PC-3 (cell line): ENCODE measurements around the gene KRTAP13-2. TPM values are rescaled to one million over a fixed set of nuclear protein-coding genes. Genes with fewer than 3 reads are reported as not detected.
A peak's percentile ranks its signal among the peaks of the same experiment; 100 is the strongest.

Source experiments
- ATAC-seq: fragments of 200-7000 bp; cut with Tn5 transposase; 2 replicates; pipeline ENCODE4 v1.9.1; 2020; ENCODE audit warnings: mild to moderate bottlenecking, moderate library complexity
- Bru-seq: library from RNA; stranded (reverse); fragments of 400-500 nt; gene quantifications from one replicate; lab custom pipeline; 2021; lab: Mats Ljungman, UMichigan
- BruChase-seq, 2 experiments: library from RNA; stranded (reverse); fragments of 400-500 nt; gene quantifications; one replicate each; lab custom pipeline; 2021; lab: Mats Ljungman, UMichigan
- BruUV-seq: library from RNA; stranded (reverse); fragments of 400-500 nt; replicated peaks from 2 replicates; lab custom pipeline; 2021; lab: Mats Ljungman, UMichigan
- CTCF ChIA-PET: fragments of 300-600 bp; sonication (Branson Sonifier 250); formaldehyde crosslinking; loops from one replicate; lab custom pipeline; 2022; ENCODE audit warnings: antibody characterized with exemption; lab: Charles Lee
- POLR2A ChIA-PET: fragments of 300-600 bp; sonication (Branson Sonifier 250); formaldehyde crosslinking; loops from one replicate; lab custom pipeline; 2022; ENCODE audit warnings: antibody characterized with exemption; ENCODE audit not compliant: unreplicated experiment; lab: Charles Lee
- DNase-seq: peaks from one replicate; pipeline ENCODE4 v3.0.0-alpha.2; 2015
- H2AFZ ChIP-seq: fragments of 300-600 bp; sonication (generic); 2 replicates; pipeline ENCODE4 v1.6.0; 2016; ENCODE audit warnings: antibody characterized with exemption, low read length
- H3F3A ChIP-seq: fragments of 300-600 bp; sonication (generic); one replicate; pipeline ENCODE4 v1.6.0; 2017; ENCODE audit warnings: antibody characterized with exemption, low read length, control low read depth, mild to moderate bottlenecking; ENCODE audit not compliant: unreplicated experiment
- H3K27ac ChIP-seq: fragments of 300-600 bp; sonication (generic); 2 replicates; pipeline ENCODE4 v1.5.1; 2016; ENCODE audit warnings: mild to moderate bottlenecking, low read length
- H3K27me3 ChIP-seq: fragments of 300-600 bp; sonication (generic); 2 replicates; pipeline ENCODE4 v1.6.1; 2016; ENCODE audit warnings: low read length, mixed read lengths
- H3K36me3 ChIP-seq: fragments of 300-600 bp; sonication (generic); 2 replicates; pipeline ENCODE4 v1.6.1; 2016; ENCODE audit warnings: low read depth, mixed run types, low read length, mixed read lengths
- H3K4me1 ChIP-seq: fragments of 300-600 bp; sonication (generic); 2 replicates; pipeline ENCODE4 v1.5.1; 2016; ENCODE audit warnings: low read length; ENCODE audit not compliant: insufficient read depth
- H3K4me2 ChIP-seq: fragments of 300-600 bp; sonication (generic); 2 replicates; pipeline ENCODE4 v1.6.0; 2016; ENCODE audit warnings: low read length
- H3K4me3 ChIP-seq: fragments of 300-600 bp; sonication (generic); 2 replicates; pipeline ENCODE4 v1.5.1; 2016; ENCODE audit warnings: mild to moderate bottlenecking, low read length, mixed read lengths
- H3K79me2 ChIP-seq: fragments of 300-600 bp; sonication (generic); 2 replicates; pipeline ENCODE4 v1.6.1; 2017; ENCODE audit warnings: low read length, mixed read lengths
- H3K9ac ChIP-seq: fragments of 300-600 bp; sonication (generic); 2 replicates; pipeline ENCODE4 v1.6.0; 2016; ENCODE audit warnings: mild to moderate bottlenecking, low read length
- H3K9me2 ChIP-seq: fragments of 300-600 bp; sonication (generic); replicated peaks from 2 replicates; pipeline ENCODE4 v1.6.1; 2016; ENCODE audit warnings: mixed run types, low read length, mixed read lengths
- H3K9me3 ChIP-seq: fragments of 300-600 bp; sonication (generic); 2 replicates; pipeline ENCODE4 v1.6.1; 2016; ENCODE audit warnings: low read length, mixed read lengths
- H4K20me1 ChIP-seq: fragments of 300-600 bp; sonication (generic); 2 replicates; pipeline ENCODE4 v1.6.1; 2016; ENCODE audit warnings: low read length, mixed read lengths
- EZH2 ChIP-seq: fragments of 300-600 bp; sonication (generic); IDR thresholded peaks from one replicate; pipeline ENCODE4 v1.6.1; 2017; ENCODE audit warnings: antibody characterized with exemption, mild to moderate bottlenecking, low read length; ENCODE audit not compliant: unreplicated experiment
- EZH2phosphoT487 ChIP-seq: fragments of 300-600 bp; sonication (generic); IDR thresholded peaks from 2 replicates; pipeline ENCODE4 v1.6.1; 2018; ENCODE audit warnings: mild to moderate bottlenecking, antibody characterized with exemption, low read length, borderline replicate concordance
- intact Hi-C: fragments of 100-400 bp; cut with micrococcal nuclease; formaldehyde crosslinking; loops from 2 replicates; pipeline ENCODE4 v1.9.0; 2023
- long read RNA-seq: library from polyadenylated mRNA; unstranded; transcript quantifications from one replicate; pipeline ENCODE4 v2.0.0, GENCODE V29; 2021; ENCODE audit not compliant: unreplicated experiment
- total RNA-seq: library from RNA; depleted of rRNA; stranded (reverse); fragments of >200 nt; gene quantifications from 2 replicates; pipeline ENCODE4 v1.2.3, GENCODE V29; 2014; rRNA removed
- TF ChIP-seq, protein P1 (sequence below): fragments of 300-600 bp; sonication (generic); conservative IDR thresholded peaks from 2 replicates; pipeline ENCODE4 v1.5.1; 2017; ENCODE audit warnings: antibody characterized with exemption, low read depth, mild to moderate bottlenecking, low read length

The KRTAP13-2 gene
- total RNA-seq (not detected in 2 replicates), Bru-seq, nascent RNA (percentile 24 among the genes with signal in this experiment), BruChase-seq, experiment 1, labeled RNA remaining after a 6-hour chase (not detected), BruChase-seq, experiment 2, labeled RNA remaining after a 2-hour chase (not detected)
- long read RNA-seq = 0 reads

DNA sequence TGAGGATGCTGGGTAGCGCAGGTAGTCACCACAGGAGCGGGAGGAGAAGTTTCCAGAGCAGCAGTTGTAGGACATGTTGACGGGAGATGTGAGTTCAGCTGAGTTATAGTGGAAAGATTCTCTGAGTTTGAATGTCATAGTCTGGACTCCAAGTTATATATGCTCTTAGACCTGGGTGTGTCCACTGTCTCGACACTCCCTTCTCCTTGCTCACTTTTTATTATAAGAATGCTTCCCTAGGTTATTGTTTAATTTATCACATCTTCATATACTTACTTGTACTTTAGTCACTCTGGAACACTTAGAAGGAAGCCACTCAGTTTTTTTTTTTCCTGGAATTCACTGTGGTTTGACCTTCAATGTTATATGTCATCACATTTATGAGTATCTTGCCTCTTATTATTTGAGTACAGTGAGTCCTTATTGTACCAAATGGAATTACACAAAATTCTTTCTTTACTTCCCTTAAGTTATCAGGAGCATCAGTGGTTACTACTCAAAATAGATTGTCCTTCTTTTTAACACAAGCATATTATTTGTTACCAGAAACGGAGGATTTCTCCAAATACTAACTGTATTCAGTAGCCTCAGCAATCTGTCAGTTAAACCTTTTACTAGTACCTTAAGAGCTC, at the start of gene KRTAP13-2:
Gene KRTAP13-2 (minus strand): TSS at position 133 of the 632 bp plus-strand sequence. CDS start 58 bp downstream, at position 75.
- DNase-seq = peak; percentile 45
- Histone ChIP-seq H3K4me1 (no peaks in the 10 kb centered on the region), H3K9ac (no peak within 1 kb of the TSS), H3K27me3 (peaks cover 14% of the 10 kb centered on the region), H3K36me3 (no peaks in the 10 kb centered on the region), H3F3A (no peaks in the 10 kb centered on the region), H3K79me2 (no peaks in the 10 kb centered on the region), H3K9me2 (no peaks in the 10 kb centered on the region), H3K4me2 (no peak within 1 kb of the TSS), H2AFZ (no peak within 1 kb of the TSS), H3K4me3 (no peak within 1 kb of the TSS), H4K20me1 (no peaks in the 10 kb centered on the region), H3K27ac (no peak within 1 kb of the TSS), H3K9me3 (no peaks in the 10 kb centered on the region)
- CTCF ChIA-PET = interaction anchor here (0.7 kb wide), 1 partner anchor 38 kb away, joined by 5 read pairs; no protein-coding TSS in a partner anchor
- POLR2A ChIA-PET = no interaction called here
- intact Hi-C loops = no loop called here
- BruUV-seq = no TSS peak
- TF ChIP-seq, protein P1, sequence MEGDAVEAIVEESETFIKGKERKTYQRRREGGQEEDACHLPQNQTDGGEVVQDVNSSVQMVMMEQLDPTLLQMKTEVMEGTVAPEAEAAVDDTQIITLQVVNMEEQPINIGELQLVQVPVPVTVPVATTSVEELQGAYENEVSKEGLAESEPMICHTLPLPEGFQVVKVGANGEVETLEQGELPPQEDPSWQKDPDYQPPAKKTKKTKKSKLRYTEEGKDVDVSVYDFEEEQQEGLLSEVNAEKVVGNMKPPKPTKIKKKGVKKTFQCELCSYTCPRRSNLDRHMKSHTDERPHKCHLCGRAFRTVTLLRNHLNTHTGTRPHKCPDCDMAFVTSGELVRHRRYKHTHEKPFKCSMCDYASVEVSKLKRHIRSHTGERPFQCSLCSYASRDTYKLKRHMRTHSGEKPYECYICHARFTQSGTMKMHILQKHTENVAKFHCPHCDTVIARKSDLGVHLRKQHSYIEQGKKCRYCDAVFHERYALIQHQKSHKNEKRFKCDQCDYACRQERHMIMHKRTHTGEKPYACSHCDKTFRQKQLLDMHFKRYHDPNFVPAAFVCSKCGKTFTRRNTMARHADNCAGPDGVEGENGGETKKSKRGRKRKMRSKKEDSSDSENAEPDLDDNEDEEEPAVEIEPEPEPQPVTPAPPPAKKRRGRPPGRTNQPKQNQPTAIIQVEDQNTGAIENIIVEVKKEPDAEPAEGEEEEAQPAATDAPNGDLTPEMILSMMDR = no peak
- no peak for TF ChIP-seq EZH2
- TF ChIP-seq EZH2phosphoT487 = no peak
- ATAC-seq = peak; percentile 48

GRCh38 chr21:30415993-30416392, 43.9 kb upstream of the KRTAP13-2 start:
- Histone ChIP-seq H3K79me2 (no peaks in the 10 kb centered on the region), H3K9ac (no peak overlapping the region), H3K9me2 (no peaks in the 10 kb centered on the region), H3K4me3 (no peak overlapping the region), H3K36me3 (no peaks in the 10 kb centered on the region), H3K27me3 (peaks cover 16% of the 10 kb centered on the region; the same call in 1 of the 2 replicates), H3K4me2 (no peak overlapping the region), H4K20me1 (no peaks in the 10 kb centered on the region), H2AFZ (no peak overlapping the region), H3K27ac (no peak overlapping the region), H3F3A (no peaks in the 10 kb centered on the region), H3K9me3 (0 out of 2 replicates have a peak, but pooled peaks cover 8% of the 10 kb centered on the region), H3K4me1 (no peaks in the 10 kb centered on the region)
- ChIA-PET CTCF (no interaction called here), POLR2A (no interaction called here)
- no TSS peak for BruUV-seq
- TF ChIP-seq, protein P1 = no peak
- TF ChIP-seq EZH2 = no peak
- TF ChIP-seq EZH2phosphoT487 = no peak
- ATAC-seq = no peak
- intact Hi-C loops = no loop called here
- no peak for DNase-seq
